Midbrain (tissue), 1 donor: ENCODE data around the gene EPHA1.
A peak's percentile ranks its signal among the peaks of the same experiment; 100 is the strongest.
"Not testable (repeated sequence)": the region's sequence is repeated elsewhere in the genome, so short reads cannot be mapped to it uniquely, and the experiment has no call there.

Experiments used
- DNase-seq: peaks from one replicate; lab custom pipeline; 2025; lab: John Stamatoyannopoulos, UW

Gene EPHA1

DNA sequence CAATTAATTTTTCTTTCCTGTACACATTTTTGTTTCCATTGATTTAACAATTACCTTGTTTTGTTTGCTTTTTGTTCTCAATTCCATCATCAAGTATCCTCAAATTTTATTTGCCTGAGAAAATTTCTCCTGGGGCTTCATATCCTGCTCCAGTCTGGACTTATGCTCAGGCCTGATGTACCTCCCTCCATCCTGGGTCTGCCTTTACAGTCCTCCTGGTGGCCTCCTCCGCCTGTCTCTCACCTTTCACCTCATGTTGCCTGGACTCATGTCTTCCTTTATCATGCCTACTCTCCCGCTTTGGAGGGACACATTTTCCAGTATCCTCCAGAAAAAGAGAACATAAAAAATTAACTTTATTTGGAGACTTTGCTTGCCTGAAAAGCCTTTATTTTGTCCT lies 22.5 kb upstream of the EPHA1 start:
- DNase-seq: no peak

DNA sequence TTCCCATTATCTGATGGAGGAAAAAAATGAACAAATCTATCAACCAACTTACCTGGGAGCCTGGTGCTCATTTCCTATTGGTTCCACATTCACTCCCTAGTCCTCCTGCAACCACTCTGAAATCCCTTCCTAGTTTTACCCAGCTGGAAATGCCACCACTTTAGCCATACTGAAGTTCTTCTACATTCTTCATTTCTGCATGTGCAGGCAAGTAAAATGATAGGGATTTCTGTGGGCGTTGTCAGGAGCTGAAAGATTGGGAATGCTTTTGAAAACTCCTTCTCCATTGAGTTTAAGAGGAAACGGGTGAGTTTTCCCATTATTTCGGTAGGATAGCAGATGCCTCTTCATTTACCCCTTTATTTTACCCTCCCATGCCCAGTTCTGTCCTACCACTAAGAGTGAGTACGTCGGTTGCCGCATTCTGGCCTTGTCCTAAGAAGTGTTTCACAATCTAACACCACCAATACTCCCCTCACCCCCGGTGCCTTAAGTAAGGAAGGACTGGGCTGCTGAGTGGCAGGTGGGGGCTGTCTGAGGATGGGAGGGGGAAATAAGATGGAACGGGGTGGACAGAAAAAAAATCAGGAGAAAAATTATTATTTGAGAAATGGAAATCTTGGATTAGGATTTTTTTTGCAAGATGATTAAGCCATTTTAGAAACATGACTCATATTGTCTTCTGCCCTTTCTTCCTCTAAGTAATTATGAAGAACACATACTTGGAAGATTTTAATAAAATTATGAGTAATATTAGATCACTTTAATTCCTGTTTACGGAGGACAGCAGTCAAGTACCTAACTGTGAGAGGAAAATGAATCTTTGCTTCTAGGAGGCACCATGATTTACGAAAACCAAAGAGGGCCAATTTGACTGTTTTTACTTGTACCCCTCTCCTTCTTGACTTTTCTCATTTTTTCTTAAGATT lies 21.4 kb upstream of the EPHA1 start:
- DNase-seq: no peak

GRCh38 chr7:143426479-143427142 lies 18.0 kb upstream of the EPHA1 start:
- no peak for DNase-seq

- DNase-seq: not testable (repeated sequence)
Observed at GRCh38 chr7:143424476-143424875, 15.8 kb upstream of the EPHA1 start.

- DNase-seq: no peak
Observed at GRCh38 chr7:143422033-143422432, 13.4 kb upstream of the EPHA1 start.

- not testable (repeated sequence) for DNase-seq
Observed at GRCh38 chr7:143420624-143421023, 12.0 kb upstream of the EPHA1 start.

GRCh38 chr7:143419880-143420279 lies 11.2 kb upstream of the EPHA1 start:
- DNase-seq: no peak

GRCh38 chr7:143418681-143419458 lies 10.2 kb upstream of the EPHA1 start:
- no peak for DNase-seq

- DNase-seq: no peak
Observed at GRCh38 chr7:143417734-143418383, 9.2 kb upstream of the EPHA1 start.

- peak; percentile 43 for DNase-seq
Observed at GRCh38 chr7:143416565-143417149, 8.0 kb upstream of the EPHA1 start.

DNA sequence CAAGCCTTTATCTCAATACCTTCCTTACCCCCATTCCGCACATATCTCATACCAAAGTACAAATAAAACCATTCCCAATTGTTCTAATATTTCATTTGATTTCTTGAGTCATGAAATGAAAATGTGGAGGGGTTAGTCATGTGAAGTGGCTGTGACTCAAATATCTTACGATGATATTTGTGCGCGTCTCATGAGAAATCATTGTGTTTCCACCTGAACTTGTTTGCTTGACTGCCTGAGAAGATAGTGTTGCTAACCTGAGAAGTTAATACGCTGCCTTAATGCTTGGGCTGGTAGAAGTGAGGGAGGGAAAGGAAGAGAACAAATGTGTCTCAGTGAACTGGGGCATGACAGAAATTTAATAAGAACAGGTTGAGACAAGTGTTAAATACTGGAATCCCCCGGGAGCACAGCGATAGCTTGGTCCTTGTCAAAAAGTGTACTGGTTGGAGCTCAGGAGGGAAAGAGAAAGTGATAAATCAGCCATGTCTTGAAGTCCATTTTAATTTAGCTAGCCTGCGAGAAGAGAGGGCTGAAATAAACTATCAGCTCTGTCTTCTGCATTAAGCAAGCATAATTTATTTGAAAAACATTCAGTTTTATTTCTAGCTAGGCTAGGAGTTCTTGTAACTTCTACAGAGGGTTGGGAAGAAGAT lies 7.2 kb upstream of the EPHA1 start:
- no peak for DNase-seq

- DNase-seq: not testable (repeated sequence)
Observed at GRCh38 chr7:143415209-143415608, 6.6 kb upstream of the EPHA1 start.

DNA sequence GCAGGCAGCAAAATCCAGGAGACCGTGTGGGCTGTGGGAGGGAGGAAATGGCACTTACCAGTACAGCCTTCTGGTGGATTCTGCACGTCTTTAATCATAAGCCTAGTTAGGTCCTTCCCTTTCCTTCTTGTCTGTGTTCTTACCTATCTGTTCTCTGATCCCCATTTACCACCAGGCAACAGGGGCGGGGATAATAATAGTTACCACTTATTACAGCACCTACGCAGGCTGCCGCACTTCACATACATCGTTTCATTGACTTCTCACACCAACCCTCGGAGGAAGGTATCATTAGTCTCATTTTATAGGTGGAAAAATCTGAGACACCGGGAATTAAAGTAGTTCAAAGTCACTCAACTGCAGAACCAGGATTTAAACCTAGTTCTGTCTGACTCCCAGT lies 4.5 kb upstream of the EPHA1 start:
- DNase-seq: no peak

- DNase-seq: no peak
Observed at GRCh38 chr7:143411976-143412708, 3.5 kb upstream of the EPHA1 start.

- DNase-seq: peak; percentile 3
Observed at GRCh38 chr7:143410521-143411004, 1.9 kb upstream of the EPHA1 start.

GRCh38 chr7:143408252-143408685 lies 387 bp downstream of the EPHA1 start:
- no peak for DNase-seq

DNA sequence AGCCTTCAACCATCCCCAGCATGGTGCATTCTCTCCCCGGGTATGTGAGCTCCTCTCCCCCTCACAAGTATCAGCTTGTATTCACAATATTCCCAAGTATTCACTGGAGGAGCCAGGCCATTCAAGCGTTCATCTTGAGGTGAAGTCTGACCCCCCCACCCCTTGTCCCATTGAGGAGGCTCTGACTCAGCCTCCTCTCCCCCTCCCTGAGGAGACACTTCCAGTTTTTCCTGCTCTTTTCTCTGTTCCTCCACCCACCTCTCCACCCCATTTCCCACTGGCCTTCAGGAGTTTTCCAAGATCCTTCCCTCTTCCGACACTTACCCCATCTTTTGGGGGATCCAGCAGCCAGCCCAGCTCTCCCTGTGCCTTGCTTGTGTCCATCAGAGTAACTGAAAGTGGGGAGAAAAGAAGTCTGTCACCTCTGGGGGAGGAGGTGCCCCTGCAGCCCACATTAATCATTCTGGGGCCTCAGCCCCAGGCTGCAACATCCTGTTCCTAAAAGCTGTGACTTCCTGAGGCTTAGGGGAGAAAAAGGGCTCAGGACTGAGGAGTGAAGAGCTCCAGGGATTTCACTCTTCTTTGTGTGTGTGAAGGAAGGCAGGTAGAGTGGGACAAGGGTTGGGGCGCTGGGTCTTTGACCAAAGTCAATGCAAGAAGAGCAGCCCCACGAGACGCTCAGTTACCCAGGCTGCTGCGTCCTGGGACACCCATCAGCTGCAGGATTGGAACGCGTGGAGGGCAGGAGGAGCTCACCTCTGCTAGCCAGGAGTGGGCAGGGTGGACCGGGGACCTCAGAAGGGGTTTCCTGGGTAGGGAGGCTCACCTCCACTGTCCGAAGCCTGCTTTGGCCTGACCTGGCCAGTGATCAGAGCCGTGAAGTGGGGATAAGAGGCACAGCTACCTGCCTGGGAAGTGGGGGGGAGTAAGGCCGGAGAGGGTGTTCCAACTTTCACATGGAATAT lies 1.1 kb downstream of the EPHA1 start:
- DNase-seq: no peak

DNA sequence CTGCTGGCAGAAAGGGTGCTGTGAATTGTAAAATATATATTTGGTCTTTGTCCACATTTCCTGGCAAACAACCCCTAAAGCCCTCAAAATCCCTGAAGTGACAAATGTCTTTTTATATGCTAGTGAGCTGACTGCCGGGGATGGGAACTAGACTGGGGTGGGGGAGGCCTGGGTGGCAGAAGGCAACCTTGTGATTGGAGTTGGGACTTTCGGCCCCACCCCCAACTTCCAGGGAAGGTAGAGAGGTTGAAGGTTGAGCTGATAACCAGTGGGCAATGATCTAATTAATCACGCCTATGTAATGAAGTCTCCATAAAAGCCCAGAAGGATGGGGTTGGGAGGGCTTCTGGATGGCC lies 2.7 kb downstream of the EPHA1 start:
- no peak for DNase-seq
